HG02610 (cell line): Measurements from ENCODE around the gene FAM72C.
"Not testable (repeated sequence)": the region's sequence is repeated elsewhere in the genome, so short reads cannot be mapped to it uniquely, and the experiment has no call there.

Experiments
- ATAC-seq: cut with Tn5 transposase; IDR thresholded peaks from one replicate; pipeline ENCODE4 v1.9.1; 2021; ENCODE audit warnings: mild to moderate bottlenecking, moderate library complexity; ENCODE audit not compliant: unreplicated experiment

FAM72C gene

GRCh38 chr1:143971924-143972700 lies at the start of gene FAM72C:
TSS of gene FAM72C (minus strand) at chr1:143971986. CDS start at chr1:143971141, 845 bp downstream.
- peak; percentile 90 for ATAC-seq

- peak; percentile 59 for ATAC-seq
These were observed 48.4 kb upstream of the FAM72C start for GRCh38 chr1:144020001-144020738.

GRCh38 chr1:144019101-144019500 lies 47.3 kb upstream of the FAM72C start:
- peak; percentile 66 for ATAC-seq

- not testable (repeated sequence) for ATAC-seq
These were observed 43.6 kb upstream of the FAM72C start for GRCh38 chr1:144015180-144015966.

GRCh38 chr1:144014528-144014927 lies 42.7 kb upstream of the FAM72C start:
- not testable (repeated sequence) for ATAC-seq

- not testable (repeated sequence) for ATAC-seq
These were observed 42.3 kb upstream of the FAM72C start for GRCh38 chr1:144014121-144014520.

GRCh38 chr1:144012168-144012733 lies 40.5 kb upstream of the FAM72C start:
- ATAC-seq, result peak; percentile 99

- peak; percentile 47 for ATAC-seq
These were observed 37.6 kb upstream of the FAM72C start for GRCh38 chr1:144009410-144009809.

GRCh38 chr1:144004259-144004658 lies 32.5 kb upstream of the FAM72C start:
- ATAC-seq, result not testable (repeated sequence)

- not testable (repeated sequence) for ATAC-seq
These were observed 31.7 kb upstream of the FAM72C start for GRCh38 chr1:144003306-144004029.

- ATAC-seq, result not testable (repeated sequence)
These were observed 30.5 kb upstream of the FAM72C start for GRCh38 chr1:144002141-144002881.

- ATAC-seq, result not testable (repeated sequence)
These were observed 29.3 kb upstream of the FAM72C start for GRCh38 chr1:144001077-144001476.

GRCh38 chr1:143996020-143996419 lies 24.2 kb upstream of the FAM72C start:
- not testable (repeated sequence) for ATAC-seq

- ATAC-seq, result not testable (repeated sequence)
These were observed 21.6 kb upstream of the FAM72C start for GRCh38 chr1:143993301-143993907.

GRCh38 chr1:143990699-143991098 lies 18.9 kb upstream of the FAM72C start:
- not testable (repeated sequence) for ATAC-seq

GRCh38 chr1:143989719-143990118 lies 17.9 kb upstream of the FAM72C start:
- not testable (repeated sequence) for ATAC-seq

- ATAC-seq, result not testable (repeated sequence)
These were observed 17.6 kb upstream of the FAM72C start for GRCh38 chr1:143989427-143989712.

- ATAC-seq, result not testable (repeated sequence)
These were observed 17.0 kb upstream of the FAM72C start for GRCh38 chr1:143988602-143989426.
